Astrocyte (in vitro differentiated cells and primary cell): ENCODE data around the gene BRI3.

ENCODE experiments used
- CTCF ChIP-seq: IDR thresholded peaks from 2 replicates; pipeline ENCODE4 v1.5.1; 2011; ENCODE audit warnings: low read depth, mild to moderate bottlenecking, inconsistent platforms, low read length, moderate library complexity; ENCODE audit not compliant: insufficient read depth
- EZH2 ChIP-seq: IDR thresholded peaks from 2 replicates; pipeline ENCODE4 v1.6.1; 2012; ENCODE audit warnings: mild to moderate bottlenecking, low read length, inconsistent platforms; ENCODE audit not compliant: insufficient read depth

- TF ChIP-seq CTCF, result no peak
- no peak for TF ChIP-seq EZH2
These were observed 14.2 kb upstream of the BRI3 start for GRCh38 chr7:98267303-98267702.
